Stimulated activated CD8-positive, alpha-beta memory T cell treated with anti-CD3 and anti-CD28 coated beads, Interleukin-7, amount 100 ng/mL, for 1 hour (primary cell): ENCODE results near the gene KIF2A.

Experiments used
- DNase-seq, 2 donors: peaks; one replicate each; pipeline ENCODE4 v3.0.0-alpha.2; 2020; ENCODE audit warnings: low read depth in 2 of 2

The KIF2A gene

GRCh38 chr5:62305715-62306322 is at the start of gene KIF2A:
Gene KIF2A, plus strand, starts transcription at chr5:62306206. Its CDS starts 267 bp downstream, at chr5:62306473.
- peak; percentile 76 to 84 for DNase-seq

- DNase-seq: no peak
Measured at GRCh38 chr5:62257020-62257367, 49.0 kb upstream of the KIF2A start.

- DNase-seq: no peak
Measured at GRCh38 chr5:62258654-62259053, 47.4 kb upstream of the KIF2A start.

DNA sequence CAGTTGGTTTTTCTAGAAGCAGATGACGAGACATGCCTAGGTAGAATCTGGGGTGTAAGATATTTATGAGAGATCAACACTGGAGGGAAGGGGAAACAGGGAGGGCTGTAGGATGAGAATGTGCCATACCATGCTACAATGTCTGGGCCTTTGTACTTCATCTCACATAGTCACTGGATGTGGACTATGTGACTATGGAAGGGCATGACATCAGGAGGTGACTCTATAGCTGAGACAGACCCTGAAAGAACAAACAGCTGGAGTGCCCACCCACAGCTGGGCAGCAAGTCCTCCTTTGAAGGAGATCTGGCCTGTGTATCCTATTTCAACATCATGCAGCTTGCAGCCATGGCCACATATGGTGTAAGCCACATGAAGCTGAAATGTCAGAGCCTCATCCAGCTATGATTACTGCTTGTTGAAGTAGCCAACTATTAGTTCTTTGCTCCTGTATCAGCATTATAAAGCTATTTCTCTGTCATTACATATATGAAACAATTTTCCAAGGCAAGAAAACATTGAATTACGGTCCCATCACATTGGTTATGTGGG is 46.2 kb upstream of the KIF2A start:
- no peak for DNase-seq

GRCh38 chr5:62260513-62260912 is 45.5 kb upstream of the KIF2A start:
- no peak for DNase-seq

DNA sequence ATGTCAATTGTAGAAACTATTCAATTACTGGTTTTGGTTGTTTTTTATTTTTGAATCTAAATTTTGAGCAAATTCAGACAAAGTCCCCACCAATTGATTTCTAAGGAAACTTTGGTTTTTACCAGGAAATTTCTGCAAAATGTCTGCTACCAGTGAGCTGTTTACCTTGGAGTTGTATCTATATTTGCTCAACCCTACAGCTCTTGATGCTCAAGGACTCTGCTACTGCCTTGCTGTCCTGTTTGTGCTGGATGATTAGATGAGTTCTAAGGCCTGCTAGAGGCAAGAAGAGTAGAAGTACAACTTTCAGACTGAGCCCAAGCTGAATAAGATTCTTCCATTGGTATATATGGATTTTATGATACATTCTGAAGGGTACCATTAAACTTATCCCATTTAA is 42.6 kb upstream of the KIF2A start:
- no peak for DNase-seq

DNA sequence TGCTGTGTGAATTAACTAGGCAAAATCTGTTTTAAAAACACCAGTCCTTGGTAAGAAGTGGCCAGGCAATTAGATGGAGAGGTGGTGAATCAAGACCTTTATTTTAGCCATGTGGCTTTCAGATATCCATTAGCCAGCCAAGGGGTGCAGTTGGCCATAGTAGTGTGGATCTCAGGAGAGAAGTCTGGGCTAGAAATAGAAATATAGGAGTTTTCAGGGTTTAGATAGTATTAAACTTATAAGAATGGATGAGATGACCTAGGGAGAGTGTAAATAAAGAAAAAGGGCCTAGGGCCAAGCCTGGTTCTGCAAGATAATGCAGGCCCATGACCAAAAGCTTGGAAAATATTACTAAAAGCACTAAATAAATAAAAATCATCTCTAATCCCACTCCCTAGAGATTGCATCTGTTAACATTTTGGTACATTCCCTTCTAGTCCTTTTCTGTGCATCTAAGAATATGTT is 40.3 kb upstream of the KIF2A start:
- DNase-seq: no peak

DNA sequence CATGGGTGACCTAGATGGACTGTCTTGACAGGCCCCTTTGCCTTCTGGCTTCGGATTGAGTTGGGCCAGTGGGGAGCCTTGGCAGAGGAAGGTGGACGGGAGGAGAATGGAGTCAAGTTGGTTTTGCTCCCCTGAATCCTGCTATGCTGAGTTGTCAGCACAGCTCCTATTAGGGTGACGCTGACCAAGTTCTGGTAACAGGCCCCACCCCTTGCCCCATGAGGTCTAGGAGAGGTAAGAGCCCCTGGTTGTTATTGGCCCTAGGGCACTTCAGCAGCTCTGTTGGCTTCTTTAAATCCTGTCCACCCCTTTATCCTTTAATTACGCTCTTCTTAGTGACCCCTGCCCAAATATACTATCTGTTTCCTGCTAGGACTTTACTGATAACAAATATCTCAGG is 39.4 kb upstream of the KIF2A start:
- no peak for DNase-seq

DNA sequence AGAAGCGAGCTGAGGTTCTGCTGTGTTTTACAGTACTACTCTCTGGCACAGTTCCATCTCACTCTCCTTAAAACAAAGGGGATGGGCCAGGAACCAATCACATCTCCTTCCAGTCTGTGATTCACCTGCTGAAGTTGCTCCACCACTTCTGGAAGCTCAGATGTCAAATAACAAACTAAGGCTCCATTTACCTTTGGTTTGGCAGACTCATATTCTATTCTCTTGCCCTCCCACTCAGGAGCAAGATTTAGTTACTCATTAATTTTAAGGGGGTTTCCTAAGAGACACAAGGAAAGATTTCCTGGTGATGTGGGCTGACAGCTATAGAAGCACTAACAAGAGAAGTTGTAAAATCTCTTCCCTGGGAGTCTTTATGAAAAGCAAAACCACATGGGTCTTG is 37.8 kb upstream of the KIF2A start:
- DNase-seq: no peak

DNA sequence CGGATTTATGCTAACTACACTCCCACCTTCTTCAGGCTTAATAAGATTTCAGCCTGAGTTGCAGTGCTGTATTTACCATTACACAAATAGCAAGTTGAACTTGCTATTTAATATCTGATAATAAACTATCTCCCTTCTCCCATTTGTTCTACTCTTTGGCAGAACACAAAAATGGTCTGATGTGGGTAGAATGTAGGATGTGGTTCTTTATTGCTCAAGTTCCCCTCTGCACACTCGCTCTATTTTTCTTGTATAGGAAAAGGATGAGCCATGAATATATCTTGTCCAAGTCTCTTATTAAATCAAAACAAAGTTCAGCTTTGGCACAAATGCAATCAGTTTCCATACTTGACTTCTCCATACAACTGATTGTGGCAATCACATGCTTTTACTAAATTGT is 37.2 kb upstream of the KIF2A start:
- DNase-seq: no peak

DNA sequence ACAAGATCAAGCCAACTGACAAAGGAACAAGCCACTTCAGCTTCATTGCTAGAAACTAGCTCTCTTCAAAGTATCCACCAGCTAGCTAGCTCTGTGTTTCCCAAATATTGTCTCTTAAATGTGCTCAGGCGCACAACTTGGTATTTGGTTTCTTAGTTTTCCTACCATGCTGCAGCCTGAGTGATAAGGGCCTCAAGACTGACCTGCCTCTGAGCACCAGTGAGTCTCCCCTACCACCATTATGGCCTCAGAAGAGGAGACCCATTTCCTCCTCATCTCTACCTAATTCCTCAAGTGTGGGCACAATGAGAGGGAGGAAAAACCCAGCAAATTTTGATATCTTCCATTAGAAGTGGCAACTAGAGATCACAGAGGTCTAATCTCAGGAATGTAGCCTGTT is 34.6 kb upstream of the KIF2A start:
- DNase-seq: no peak

DNA sequence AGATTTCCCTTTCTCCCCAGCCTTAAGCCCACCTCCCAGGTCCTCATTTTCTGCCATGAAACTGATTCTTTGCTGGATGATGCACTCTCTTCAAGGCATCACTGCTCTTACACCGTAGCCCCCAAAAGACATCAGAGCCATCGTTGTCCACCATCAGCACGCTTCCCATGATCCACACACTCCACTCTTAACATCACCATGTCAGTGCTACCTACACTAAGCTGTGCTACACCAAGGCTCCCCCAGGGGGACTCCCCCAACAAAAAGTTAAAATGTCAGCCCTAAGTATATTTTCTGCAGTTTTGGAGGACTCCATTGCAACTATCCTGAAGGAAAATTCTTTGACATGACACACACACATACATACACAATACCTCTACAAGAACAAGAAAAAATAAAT is 34.1 kb upstream of the KIF2A start:
- no peak for DNase-seq

DNA sequence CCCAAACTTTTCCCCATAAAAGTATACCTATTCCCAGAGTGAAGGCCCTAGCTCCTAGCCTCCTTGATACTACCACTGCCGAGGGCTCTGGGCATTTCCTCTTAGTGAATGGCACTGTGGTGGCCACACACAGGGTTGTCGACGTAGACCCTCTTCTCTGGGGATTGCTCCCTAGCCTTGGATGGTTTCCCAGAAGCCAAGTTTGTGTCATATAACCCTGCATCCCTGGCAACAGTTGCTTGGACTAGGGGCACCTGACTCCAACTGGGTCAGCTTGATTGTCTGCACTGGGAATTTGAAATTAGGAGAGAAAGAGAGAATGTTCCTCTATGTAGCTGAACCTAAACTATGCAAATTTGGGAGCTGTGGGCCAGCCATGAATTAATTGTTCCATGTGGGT is 32.3 kb upstream of the KIF2A start:
- DNase-seq: no peak

GRCh38 chr5:62275581-62275980 is 30.4 kb upstream of the KIF2A start:
- DNase-seq: no peak

DNA sequence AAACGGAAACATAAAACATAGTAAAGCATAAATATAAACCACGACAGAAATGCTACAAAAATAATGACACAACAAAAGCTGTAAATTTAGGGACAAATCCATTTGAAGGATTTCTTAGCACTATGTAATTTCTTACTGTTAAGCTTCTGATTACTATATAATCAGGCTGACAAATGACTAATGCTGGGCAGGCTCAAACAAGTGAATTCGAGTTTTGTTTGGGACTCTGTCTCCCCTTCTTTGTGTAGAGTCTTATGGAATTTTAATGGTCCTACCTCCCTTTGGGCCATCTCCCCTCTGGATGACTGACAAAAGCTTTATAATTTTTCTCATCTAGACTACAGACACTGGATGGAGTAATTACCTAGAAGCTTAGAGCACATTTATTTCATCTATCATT is 24.6 kb upstream of the KIF2A start:
- DNase-seq: no peak

- no peak for DNase-seq
Measured at GRCh38 chr5:62282064-62282463, 23.9 kb upstream of the KIF2A start.

GRCh38 chr5:62283005-62283404 is 23.0 kb upstream of the KIF2A start:
- no peak for DNase-seq

DNA sequence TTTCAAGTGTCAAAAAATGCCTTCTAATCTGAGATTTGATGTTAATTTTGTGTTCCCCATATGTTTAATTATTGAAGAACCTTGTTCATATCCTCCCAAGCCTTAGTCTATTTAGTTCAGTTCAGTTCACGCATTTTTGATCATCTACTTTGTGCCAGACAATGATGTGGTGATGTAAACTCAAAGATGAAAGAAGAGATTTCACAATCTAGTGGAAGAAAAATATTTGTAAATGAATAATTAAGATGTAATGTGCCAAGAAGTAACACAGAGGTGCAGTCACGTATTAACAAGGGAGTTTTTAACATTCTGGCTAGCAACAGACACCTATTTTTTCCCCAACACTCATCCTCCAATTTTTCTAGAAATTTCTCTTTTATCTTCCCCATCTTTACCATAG is 22.1 kb upstream of the KIF2A start:
- no peak for DNase-seq

DNA sequence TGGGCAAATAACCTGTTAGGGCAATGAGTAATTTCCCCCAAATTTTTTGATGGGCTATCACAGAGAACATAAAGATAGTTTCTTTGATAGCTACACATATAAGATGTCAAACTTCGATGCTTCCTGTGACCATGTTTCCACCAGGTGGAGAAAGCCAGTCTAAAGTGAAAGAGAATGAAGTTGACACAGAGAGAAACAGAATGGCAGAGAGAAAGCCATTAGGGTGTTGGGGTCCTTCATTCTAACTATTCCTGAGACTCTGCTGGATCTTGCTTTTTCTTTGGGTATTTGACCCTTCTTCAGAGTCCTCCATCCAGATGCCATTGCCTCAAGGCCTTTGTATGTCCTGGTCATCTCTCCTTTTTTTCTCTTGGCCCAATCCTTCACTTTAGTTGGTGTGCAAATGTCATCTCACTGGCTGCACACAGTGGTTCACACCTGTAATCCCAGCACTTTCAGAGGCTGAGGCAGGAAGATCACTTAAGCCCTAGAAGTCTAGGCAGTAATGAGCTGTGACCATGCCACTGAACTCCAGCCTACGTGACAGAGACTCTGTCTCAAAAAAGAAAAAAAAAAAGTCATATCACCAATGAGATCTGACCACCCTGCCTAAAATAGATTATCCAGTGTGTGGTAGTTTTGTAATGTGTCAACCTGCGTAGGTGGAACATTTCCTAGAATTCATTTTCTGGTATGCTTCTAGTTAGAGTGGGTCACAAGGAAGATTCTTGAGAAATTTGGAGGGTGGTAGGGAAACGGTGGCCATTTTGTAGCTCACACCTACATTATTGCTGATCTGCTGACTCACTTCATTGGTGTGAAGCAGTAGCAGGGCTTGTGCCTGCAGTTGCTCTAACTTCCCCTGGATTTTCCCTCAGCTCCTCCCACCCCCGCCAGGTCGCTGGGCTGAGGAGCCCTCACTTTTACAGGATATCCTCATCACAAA is 20.8 kb upstream of the KIF2A start:
- DNase-seq: no peak

- DNase-seq: no peak
Measured at GRCh38 chr5:62286834-62287233, 19.2 kb upstream of the KIF2A start.

DNA sequence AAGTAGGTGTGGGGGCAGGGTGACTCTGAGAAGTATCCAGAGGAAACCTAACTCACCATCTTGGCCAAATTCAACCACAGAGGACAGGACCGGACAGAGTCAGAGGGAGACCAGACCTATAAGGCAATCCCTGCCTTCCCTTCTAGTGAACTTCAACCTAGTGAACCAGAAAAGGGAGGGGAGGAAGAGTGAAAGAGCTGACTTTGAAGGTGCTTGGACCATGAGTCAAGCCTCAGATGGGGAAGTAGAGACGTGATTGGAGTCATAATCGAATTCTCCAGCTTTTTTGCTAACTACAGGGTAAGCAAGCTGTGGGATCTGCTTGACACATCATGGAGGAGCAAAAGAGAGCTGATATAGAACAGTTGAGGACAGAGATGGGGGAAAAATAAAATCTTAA is 18.8 kb upstream of the KIF2A start:
- no peak for DNase-seq

GRCh38 chr5:62288118-62288517 is 17.9 kb upstream of the KIF2A start:
- DNase-seq: no peak

DNA sequence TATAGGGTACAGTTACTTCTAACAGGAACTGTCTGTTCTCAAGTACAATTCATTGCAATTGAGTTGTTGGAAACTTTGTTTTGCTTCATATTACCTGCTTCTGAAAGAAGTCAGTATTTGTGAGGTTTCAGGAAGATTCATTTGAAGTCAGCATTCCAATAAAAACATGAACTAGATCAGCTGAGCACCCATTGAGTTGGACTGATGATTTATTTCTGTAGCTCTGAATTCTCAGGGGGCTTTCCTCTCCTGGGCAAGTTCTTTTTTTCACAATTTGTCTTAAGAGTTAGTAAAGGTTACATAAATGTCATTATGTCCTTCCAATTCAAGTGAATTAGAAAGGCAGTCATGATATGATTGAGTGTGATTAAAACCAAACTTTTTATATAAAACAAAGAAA is 16.2 kb upstream of the KIF2A start:
- DNase-seq: no peak
